Endodermal cell (in vitro differentiated cells): ENCODE data around the gene PSMG3. TPM values are rescaled to one million over a fixed set of nuclear protein-coding genes. Genes with fewer than 3 reads are reported as not detected.

Experiments
- total RNA-seq, 2 donors: library from RNA; stranded (reverse); fragmentation: NEBNext Ultra II Directional in 1 of 2; extraction: Animal tissue kit (Norgen Biotek cat#: 25700) in 1 of 2; gene quantifications; 2 replicates in 1 of 2; 3 replicates in 1 of 2; pipeline ENCODE4 v1.2.1, GENCODE V29; 2021

PSMG3 gene
- total RNA-seq, 2 donors from 2014 or later = 30.1 to 44.3 TPM

Other genes with a start within 250 kb of the PSMG3 start
- gene MICALL2, start 110.6 kb downstream of the PSMG3 start, total RNA-seq = 10 to 100 TPM; 19.4 to 24.8 TPM
- 100 to 1,000 TPM; 145 to 178 TPM for gene INTS1, start 65.6 kb downstream of the PSMG3 start, total RNA-seq
- 10 to 100 TPM in 1 of 2 donors, 1 to 10 TPM in 1; 7.7 to 10.7 TPM for gene MAFK, start 39.3 kb downstream of the PSMG3 start, total RNA-seq
- 1 to 10 TPM; 4.6 to 5.1 TPM for gene TMEM184A, start 13.8 kb downstream of the PSMG3 start, total RNA-seq
- gene ELFN1, start 100.2 kb upstream of the PSMG3 start, total RNA-seq = 1 to 10 TPM; 2.1 to 5.0 TPM